ENCODE results near the gene SCAF4.

GRCh38 chr21:31660259-31660565 is 71.7 kb downstream of the SCAF4 start:
- TF ChIP-seq CTCF (conservative IDR thresholded peaks at IDR 0.05 in 1 of 2, IDR thresholded peaks at IDR 0.05 in 1 of 2; ENCODE audit: extremely low read depth in 1 of 2, insufficient read depth in 1 of 2, low read depth in 1 of 2, low read length in 2 of 2) (no peak), EZH2 (IDR thresholded peaks at IDR 0.05; ENCODE audit: borderline replicate concordance, low read length) (no peak)
